Brain microvascular endothelial cell (primary cell): ENCODE measurements around the gene KCNK16.
"Not testable (repeated sequence)": the region's sequence is repeated elsewhere in the genome, so short reads cannot be mapped to it uniquely, and the experiment has no call there.

Source experiments
- DNase-seq: peaks from one replicate; pipeline ENCODE4 v3.0.0-alpha.2; 2020
- H3K27ac ChIP-seq: fragments of 250-450 bp; sonication (Bioruptor Pico); 2 replicates; pipeline ENCODE4 v1.5.1; 2020; ENCODE audit warnings: mild to moderate bottlenecking, moderate library complexity
- H3K27me3 ChIP-seq: fragments of 250-450 bp; sonication (Bioruptor Pico); replicated peaks from 2 replicates; pipeline ENCODE4 v1.5.1; 2020; ENCODE audit warnings: mild to moderate bottlenecking
- H3K36me3 ChIP-seq: fragments of 250-450 bp; sonication (Bioruptor Pico); replicated peaks from 2 replicates; pipeline ENCODE4 v1.5.1; 2020; ENCODE audit warnings: mild to moderate bottlenecking
- H3K4me3 ChIP-seq: 2 replicates; pipeline ENCODE4 v1.5.1; 2011; ENCODE audit warnings: low read depth, mild to moderate bottlenecking, control low read depth, low read length, moderate library complexity
- CTCF ChIP-seq: IDR thresholded peaks from 2 replicates; pipeline ENCODE4 v1.5.1; 2011; ENCODE audit warnings: low read depth, mild to moderate bottlenecking, moderate library complexity, low read length, control low read depth, inconsistent platforms; ENCODE audit errors: missing control alignments
- in situ Hi-C: cut with HindIII; loops from 2 replicates; pipeline ENCODE4 v1.10.0; 2017; ENCODE audit warnings: low sequenced_read_pairs, low pct_ligation_motif_present

KCNK16 gene

GRCh38 chr6:39289490-39289889, 33.0 kb downstream of the KCNK16 start:
- no peak for DNase-seq
- Histone ChIP-seq H3K4me3 (no peak overlapping the region), H3K36me3 (no peaks in the 10 kb centered on the region), H3K27ac (no peak overlapping the region), H3K27me3 (no peaks in the 10 kb centered on the region)
- TF ChIP-seq CTCF = no peak
- in situ Hi-C loops = no loop called here

GRCh38 chr6:39287601-39288000, 34.9 kb downstream of the KCNK16 start:
- no peaks in the 10 kb centered on the region for H3K27me3 ChIP-seq
- TF ChIP-seq CTCF = no peak
- DNase-seq = no peak
- in situ Hi-C loops = no loop called here
- H3K27ac ChIP-seq = no peak overlapping the region
- no peak overlapping the region for H3K4me3 ChIP-seq
- H3K36me3 ChIP-seq = no peaks in the 10 kb centered on the region

GRCh38 chr6:39286596-39286995, 35.9 kb downstream of the KCNK16 start:
- in situ Hi-C loops, H3K4me3 ChIP-seq, H3K27me3 ChIP-seq, H3K36me3 ChIP-seq, H3K27ac ChIP-seq, DNase-seq: not testable (repeated sequence)

- no peak for TF ChIP-seq CTCF
- no peak for DNase-seq
- in situ Hi-C loops = no loop called here
- no peak overlapping the region for H3K27ac ChIP-seq
- no peak overlapping the region for H3K4me3 ChIP-seq
- no peaks in the 10 kb centered on the region for H3K27me3 ChIP-seq
- H3K36me3 ChIP-seq = no peaks in the 10 kb centered on the region
Measured at GRCh38 chr6:39282774-39283173, 39.7 kb downstream of the KCNK16 start.

- TF ChIP-seq CTCF = no peak
- in situ Hi-C loops = no loop called here
- Histone ChIP-seq H3K27me3 (no peaks in the 10 kb centered on the region), H3K36me3 (no peaks in the 10 kb centered on the region), H3K4me3 (no peak overlapping the region), H3K27ac (no peak overlapping the region)
- no peak for DNase-seq
Measured at GRCh38 chr6:39281312-39281980, 41.1 kb downstream of the KCNK16 start.

GRCh38 chr6:39280247-39280731, 42.2 kb downstream of the KCNK16 start:
- Histone ChIP-seq H3K27me3 (no peaks in the 10 kb centered on the region), H3K36me3 (no peaks in the 10 kb centered on the region)
- DNase-seq = peak; percentile 11

More at GRCh38 chr6:39280247-39280731, 42.2 kb downstream of the KCNK16 start:
- no peak for TF ChIP-seq CTCF
- in situ Hi-C loops = no loop called here
- no peak overlapping the region for H3K4me3 ChIP-seq
- H3K27ac ChIP-seq = no peak overlapping the region
